K562 (cell line): ENCODE measurements around the gene GSTM1. TPM values are rescaled to one million over a fixed set of nuclear protein-coding genes. Genes with fewer than 3 reads are reported as not detected.
A peak's percentile ranks its signal among the peaks of the same experiment; 100 is the strongest.

ENCODE experiments used
- CC2D1A ChIP-seq: fragments of 450-650 bp; IDR thresholded peaks from 2 replicates; pipeline ENCODE4 v1.6.1; 2017; ENCODE audit warnings: mild to moderate bottlenecking
- CEBPG ChIP-seq, 3 experiments: fragments of 200-800 bp in 1 of 3; sonication (Bioruptor generic) in 1 of 3; sonication (generic) in 1 of 3; formaldehyde crosslinking in 1 of 3; IDR thresholded peaks in 2 of 3; conservative IDR thresholded peaks in 1 of 3; 2 replicates each; pipeline versions ENCODE4 v1.6.1 to v1.8.0; 2016 to 2022; ENCODE audit warnings: missing compliant biosample characterization in 2 of 3, missing genetic modification characterization in 2 of 3, mild to moderate bottlenecking in 1 of 3, missing genetic modification reagents in 1 of 3
- GATA2 ChIP-seq: sonication (generic); formaldehyde crosslinking; IDR thresholded peaks from 2 replicates; pipeline ENCODE4 v1.4.0; 2020; ENCODE audit warnings: mild to moderate bottlenecking, missing genetic modification reagents
- HNRNPK ChIP-seq: fragments of 200-400 bp; formaldehyde crosslinking; IDR thresholded peaks from one replicate; pipeline ENCODE4 v1.6.1; 2018; ENCODE audit warnings: mild to moderate bottlenecking, low read depth, low read length; ENCODE audit not compliant: poor library complexity, severe bottlenecking
- KDM5B ChIP-seq: fragments of 200-600 bp; sonication (generic); IDR thresholded peaks from 2 replicates; pipeline ENCODE4 v1.6.1; 2012; ENCODE audit warnings: low read depth, mild to moderate bottlenecking, moderate library complexity, low read length, control low read depth, inconsistent platforms; ENCODE audit not compliant: insufficient replicate concordance
- LARP7 ChIP-seq: fragments of 450-650 bp; IDR thresholded peaks from 2 replicates; pipeline ENCODE4 v1.6.1; 2016
- MTA1 ChIP-seq: fragments of 450-650 bp; IDR thresholded peaks from 2 replicates; pipeline ENCODE4 v1.6.1; 2017; ENCODE audit warnings: borderline replicate concordance
- PCBP1 ChIP-seq: fragments of 200-400 bp; formaldehyde crosslinking; IDR thresholded peaks from 2 replicates; pipeline ENCODE4 v1.6.1; 2018; ENCODE audit warnings: mild to moderate bottlenecking, low read depth, low read length; ENCODE audit not compliant: poor library complexity, severe bottlenecking
- RREB1 ChIP-seq: fragments of 250-450 bp; sonication (Bioruptor Pico); IDR thresholded peaks from 2 replicates; pipeline ENCODE4 v1.4.0; 2020
- ZNF395 ChIP-seq: fragments of 200-800 bp; sonication (Bioruptor generic); IDR thresholded peaks from 2 replicates; pipeline ENCODE4 v1.6.1; 2017; ENCODE audit warnings: missing genetic modification characterization, missing compliant biosample characterization
- ZNF780A ChIP-seq: fragments of 250-450 bp; sonication (Bioruptor Pico); IDR thresholded peaks from 2 replicates; pipeline ENCODE4 v1.5.0; 2021; ENCODE audit warnings: mild to moderate bottlenecking
- polyA plus RNA-seq, 8 experiments: library from polyadenylated mRNA; depleted of rRNA in 4 of 8; stranded (reverse) in 5 of 8; unstranded in 3 of 8; fragments of >200 nt; fragmentation: Nextera tagmentation in 2 of 8; fragmentation: Illumina TruSeq in 1 of 8; extraction: Ambion mirVana in 2 of 8; extraction: Trizol in 1 of 8; gene quantifications; 2 replicates each; pipeline versions ENCODE4 v1.2.1 to v1.2.3, GENCODE V29; 2011 to 2014; ENCODE audit warnings: inconsistent platforms in 1 of 8, missing spikeins in 1 of 8
- total RNA-seq, 7 experiments: library from RNA; depleted of rRNA in 6 of 7; stranded (reverse); fragments of >200 nt in 6 of 7; fragmentation: Illumina TruSeq in 2 of 7; extraction: Trizol in 2 of 7; gene quantifications; 2 replicates each; pipeline versions ENCODE4 v1.2.1 to v1.2.3, GENCODE V29; 2011 to 2021; ENCODE audit warnings: low replicate concordance in 1 of 7
- TF ChIP-seq, protein P1 (sequence below): sonication (generic); formaldehyde crosslinking; IDR thresholded peaks from 2 replicates; pipeline ENCODE4 v1.9.0; 2022; ENCODE audit warnings: mild to moderate bottlenecking, missing genetic modification reagents
- TF ChIP-seq, protein P2 (sequence below): fragments of 450-650 bp; formaldehyde crosslinking; IDR thresholded peaks from 2 replicates; pipeline ENCODE4 v1.4.0; 2020; ENCODE audit warnings: mild to moderate bottlenecking
- TF ChIP-seq, protein P3 (sequence below): fragments of 250-450 bp; sonication (Bioruptor Pico); IDR thresholded peaks from 2 replicates; pipeline ENCODE4 v1.5.1; 2021; ENCODE audit warnings: mild to moderate bottlenecking

Gene GSTM1
- total and polyA plus RNA-seq, 9 of the 15 experiments (the other 6 are each of a cell fraction or from before 2014, with no cell fraction given), result not detected

- TF ChIP-seq PCBP1 (no peak), CEBPG (CRISPR knock-in tag; IDR thresholded peaks at IDR 0.05) (no peak), CEBPG (tag; conservative IDR thresholded peaks at IDR 0.05 in 1 of 2, IDR thresholded peaks at IDR 0.05 in 1 of 2) (no peak), CC2D1A (no peak), GATA2 (no peak), MTA1 (no peak), LARP7 (no peak), RREB1 (CRISPR knock-in tag) (no peak), ZNF395 (CRISPR knock-in tag) (0 out of 2 replicates have a peak, but pooled peaks have one; percentile 16), HNRNPK (no peak), KDM5B (no peak), ZNF780A (CRISPR knock-in tag) (no peak)
- TF ChIP-seq, protein P1, sequence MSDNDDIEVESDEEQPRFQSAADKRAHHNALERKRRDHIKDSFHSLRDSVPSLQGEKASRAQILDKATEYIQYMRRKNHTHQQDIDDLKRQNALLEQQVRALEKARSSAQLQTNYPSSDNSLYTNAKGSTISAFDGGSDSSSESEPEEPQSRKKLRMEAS (CRISPR knock-in tag), result no peak
- TF ChIP-seq, protein P2, sequence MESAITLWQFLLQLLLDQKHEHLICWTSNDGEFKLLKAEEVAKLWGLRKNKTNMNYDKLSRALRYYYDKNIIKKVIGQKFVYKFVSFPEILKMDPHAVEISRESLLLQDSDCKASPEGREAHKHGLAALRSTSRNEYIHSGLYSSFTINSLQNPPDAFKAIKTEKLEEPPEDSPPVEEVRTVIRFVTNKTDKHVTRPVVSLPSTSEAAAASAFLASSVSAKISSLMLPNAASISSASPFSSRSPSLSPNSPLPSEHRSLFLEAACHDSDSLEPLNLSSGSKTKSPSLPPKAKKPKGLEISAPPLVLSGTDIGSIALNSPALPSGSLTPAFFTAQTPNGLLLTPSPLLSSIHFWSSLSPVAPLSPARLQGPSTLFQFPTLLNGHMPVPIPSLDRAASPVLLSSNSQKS, result no peak
- TF ChIP-seq, protein P3, sequence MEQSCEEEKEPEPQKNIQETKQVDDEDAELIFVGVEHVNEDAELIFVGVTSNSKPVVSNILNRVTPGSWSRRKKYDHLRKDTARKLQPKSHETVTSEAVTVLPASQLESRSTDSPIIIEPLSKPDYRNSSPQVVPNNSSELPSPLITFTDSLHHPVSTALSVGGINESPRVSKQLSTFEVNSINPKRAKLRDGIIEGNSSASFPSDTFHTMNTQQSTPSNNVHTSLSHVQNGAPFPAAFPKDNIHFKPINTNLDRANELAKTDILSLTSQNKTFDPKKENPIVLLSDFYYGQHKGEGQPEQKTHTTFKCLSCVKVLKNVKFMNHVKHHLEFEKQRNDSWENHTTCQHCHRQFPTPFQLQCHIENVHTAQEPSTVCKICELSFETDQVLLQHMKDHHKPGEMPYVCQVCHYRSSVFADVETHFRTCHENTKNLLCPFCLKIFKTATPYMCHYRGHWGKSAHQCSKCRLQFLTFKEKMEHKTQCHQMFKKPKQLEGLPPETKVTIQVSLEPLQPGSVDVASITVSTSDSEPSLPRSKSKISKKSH (CRISPR knock-in tag), result no peak
Observed at GRCh38 chr1:109640285-109640865, 47.2 kb upstream of the GSTM1 start (continued).
